HG03460 (cell line): ENCODE results near the gene PPAT.

Experiments
- ATAC-seq: cut with Tn5 transposase; IDR thresholded peaks from one replicate; pipeline ENCODE4 v1.9.1; 2021; ENCODE audit not compliant: unreplicated experiment

The PPAT gene

DNA sequence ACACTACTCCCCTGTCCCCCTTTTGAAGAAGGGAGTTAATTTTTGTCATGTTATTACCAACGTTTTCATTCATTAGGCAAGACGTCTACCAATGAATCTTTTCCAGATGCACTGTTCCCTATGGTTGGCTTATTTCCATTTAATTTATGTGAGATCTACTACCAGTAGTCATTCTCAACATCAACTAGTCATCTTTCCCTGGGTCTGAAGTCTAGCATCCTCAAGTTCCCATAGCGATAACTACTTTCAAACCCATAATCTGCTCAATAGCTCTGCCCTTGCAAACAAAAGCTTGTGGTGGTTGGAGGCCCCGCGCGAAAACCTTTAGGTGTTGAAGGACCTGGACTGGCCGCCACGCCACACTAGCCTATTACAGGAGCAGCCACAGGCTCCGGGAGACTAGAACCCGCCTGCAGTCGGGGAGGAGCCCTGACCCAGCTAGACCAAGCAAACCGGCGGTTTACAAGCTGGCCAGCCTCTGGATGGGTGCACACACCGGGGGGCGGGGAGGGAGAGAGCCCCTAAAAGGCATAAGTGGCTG is 746 bp downstream of the PPAT start:
- peak; percentile 18 for ATAC-seq

- no peak for ATAC-seq
These were observed 2.1 kb downstream of the PPAT start for GRCh38 chr4:56433280-56433679.

- ATAC-seq = no peak
These were observed 5.2 kb downstream of the PPAT start for GRCh38 chr4:56430203-56430602.

DNA sequence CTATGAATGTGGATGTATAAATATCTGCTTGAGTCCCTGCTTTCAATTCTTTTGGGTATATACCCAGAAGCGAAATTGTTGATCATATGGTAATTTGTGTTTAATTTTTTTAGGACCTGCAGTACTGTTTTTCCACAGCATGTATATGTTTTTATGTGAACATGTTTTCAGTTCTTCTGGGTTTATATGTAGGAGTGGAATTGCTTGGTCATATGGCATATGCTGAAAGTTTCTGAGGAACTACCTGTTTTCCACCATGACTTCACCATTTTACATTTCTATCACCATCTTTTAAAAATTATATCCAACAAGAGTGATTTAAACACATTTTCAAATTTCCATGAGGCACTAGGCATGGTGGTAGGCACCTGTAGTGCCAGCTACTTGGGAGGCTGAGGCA is 8.2 kb downstream of the PPAT start:
- no peak for ATAC-seq

DNA sequence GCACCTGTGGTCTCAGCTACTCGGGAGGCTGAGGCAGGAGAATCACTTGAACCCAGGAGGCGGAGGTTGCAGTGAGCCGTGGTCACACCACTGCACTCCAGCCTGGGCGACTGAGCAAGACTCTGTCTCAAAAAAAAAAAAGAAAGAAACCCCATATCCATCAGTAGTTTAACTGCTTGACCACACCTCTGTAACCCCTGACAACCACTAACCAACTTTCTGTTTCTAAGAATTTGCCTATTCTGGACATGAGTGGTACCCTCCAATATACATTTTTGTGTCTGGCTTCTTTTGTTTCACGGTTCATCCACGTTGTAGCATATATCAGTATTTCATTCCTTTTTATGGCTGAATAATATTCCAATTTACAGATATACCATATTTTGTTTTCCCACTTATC is 9.1 kb downstream of the PPAT start:
- ATAC-seq = peak; percentile 78

GRCh38 chr4:56425518-56425917 is 9.9 kb downstream of the PPAT start:
- no peak for ATAC-seq

DNA sequence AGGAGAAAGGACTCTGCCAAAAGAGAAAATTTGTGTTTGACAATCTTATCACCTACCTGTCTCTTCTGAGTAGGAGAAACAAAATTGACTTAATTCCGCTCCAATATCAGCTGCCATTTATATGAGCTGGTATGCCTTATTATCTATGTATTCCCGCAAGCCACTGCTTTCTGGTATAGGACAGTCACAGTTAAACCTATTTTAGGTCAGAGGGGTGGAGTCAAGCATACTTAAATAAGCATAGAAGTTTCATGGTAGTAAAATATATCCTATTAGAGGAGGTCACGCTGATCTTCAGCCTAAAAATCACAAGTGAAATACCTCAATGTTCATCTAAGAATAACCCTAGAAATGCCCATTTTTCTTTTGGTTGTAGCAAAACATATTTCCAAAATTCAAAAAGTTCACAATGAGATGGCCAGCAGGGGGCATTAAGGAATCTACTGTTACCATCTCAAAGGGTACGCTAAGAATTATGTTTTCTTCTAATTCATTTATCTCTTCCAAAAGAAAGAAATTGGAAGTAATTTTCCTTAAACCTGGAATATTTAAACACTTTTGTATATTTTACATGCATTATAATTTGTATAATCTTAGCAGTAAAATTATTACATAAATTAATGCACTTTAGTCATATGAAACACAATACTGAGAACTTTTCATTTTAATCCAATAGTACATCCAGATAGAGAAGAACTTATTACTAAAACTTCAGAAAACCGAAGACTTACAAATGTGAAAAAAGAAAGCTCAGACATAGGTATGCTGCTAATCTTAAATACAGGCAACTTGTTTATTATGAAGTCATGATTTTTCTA is 10.5 kb downstream of the PPAT start:
- no peak for ATAC-seq

DNA sequence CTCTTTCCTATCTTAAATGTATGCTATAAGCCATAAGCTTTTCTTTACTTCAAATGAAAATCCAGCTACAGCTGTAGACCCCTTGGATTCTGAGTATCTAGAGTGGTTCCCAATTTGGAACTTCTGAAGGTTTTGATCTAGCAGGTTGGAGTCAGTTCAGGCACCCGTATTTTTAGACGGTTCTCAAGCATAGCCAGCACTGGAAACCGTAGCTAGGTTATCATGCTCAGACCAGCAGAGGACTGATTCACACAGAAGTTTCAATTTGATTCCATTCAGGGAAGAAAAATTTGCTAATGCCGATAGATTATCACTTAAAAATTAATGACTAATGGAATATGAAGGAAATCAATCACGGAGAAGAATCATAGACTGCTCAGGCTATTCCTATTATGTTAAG is 11.2 kb downstream of the PPAT start:
- ATAC-seq = no peak

GRCh38 chr4:56417396-56417795 is 18.0 kb downstream of the PPAT start:
- ATAC-seq = no peak

DNA sequence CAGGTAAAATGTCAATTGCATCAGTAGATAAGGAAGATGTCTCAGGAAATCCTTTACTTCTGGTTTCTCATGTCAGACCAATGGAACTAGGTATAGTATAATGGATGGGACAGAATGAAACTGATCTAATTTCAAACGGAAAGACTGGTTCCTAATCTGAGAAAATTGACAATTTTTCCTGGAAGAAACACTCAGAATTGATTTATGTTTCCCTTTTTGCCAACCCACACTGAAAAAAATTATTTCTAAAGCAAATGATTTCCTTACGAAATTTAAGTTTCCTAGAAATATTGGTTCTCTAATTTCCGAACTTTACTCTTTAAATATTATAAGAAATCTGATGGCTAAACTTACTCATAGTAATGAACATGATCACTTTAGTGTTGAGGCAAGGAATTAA is 19.1 kb downstream of the PPAT start:
- no peak for ATAC-seq

- no peak for ATAC-seq
These were observed 21.2 kb downstream of the PPAT start for GRCh38 chr4:56414135-56414670.

DNA sequence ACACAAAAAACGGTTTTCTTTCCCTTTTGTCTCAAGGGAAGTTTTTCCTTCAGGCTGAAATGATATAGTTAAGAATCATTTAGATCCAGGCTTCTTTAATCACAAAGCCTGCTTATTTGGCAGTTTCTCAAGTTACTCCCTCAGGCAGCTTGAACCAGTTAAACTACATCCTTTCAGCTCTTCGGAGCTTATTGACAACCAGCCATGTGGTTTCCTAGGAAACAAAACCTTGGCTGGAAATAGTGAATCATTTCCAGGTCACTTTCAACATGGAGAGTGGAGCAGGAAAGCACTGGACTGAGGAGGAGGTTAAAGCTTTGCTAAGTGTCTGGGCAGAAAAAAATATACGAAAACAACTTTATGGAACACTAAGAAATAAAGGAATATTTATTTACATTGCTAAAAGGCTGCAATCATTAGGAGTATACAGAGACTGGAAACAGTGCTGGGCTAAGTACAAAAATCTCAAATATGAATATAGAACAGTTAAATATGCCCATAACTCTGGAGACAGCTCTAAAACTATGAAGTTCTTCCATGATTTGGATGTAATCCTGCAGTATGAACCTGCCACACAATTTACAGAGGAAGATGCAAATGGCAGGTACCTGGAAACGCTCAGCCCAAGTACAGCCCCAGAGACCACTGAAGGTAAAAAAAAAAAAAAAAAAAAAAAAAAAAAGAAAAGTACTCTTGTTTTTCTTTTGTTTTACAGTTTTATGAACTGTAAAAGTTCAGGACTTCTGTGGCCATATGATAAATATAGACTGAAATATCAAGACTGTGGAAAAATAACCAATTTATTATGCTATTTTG is 25.0 kb downstream of the PPAT start:
- no peak for ATAC-seq

DNA sequence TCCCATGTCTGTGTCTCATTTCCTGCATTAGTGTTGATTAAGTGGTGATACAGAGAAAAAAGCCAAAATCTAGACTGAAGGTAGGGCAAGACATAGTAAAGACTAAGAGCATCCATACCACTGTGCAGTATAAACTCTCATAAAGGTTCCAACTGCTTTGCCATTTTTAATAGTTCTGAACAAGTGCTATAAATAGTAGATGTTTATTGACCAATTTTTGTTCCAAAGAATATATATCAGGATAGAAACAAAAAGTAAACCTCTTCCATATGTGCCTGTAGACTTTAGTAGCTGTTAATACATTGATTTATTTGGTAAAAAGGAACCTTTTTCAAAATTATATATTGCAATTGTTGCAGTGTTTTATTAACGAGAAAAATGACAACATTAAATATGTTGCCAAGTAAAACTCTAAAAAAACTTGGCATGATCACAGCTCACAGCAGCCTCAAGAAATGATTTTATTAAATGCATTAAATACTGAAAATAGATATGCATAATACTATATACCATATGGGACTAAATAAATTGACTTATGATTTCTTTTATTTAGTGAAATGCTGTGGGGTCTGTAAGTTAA is 25.8 kb downstream of the PPAT start:
- no peak for ATAC-seq

- no peak for ATAC-seq
These were observed 26.4 kb downstream of the PPAT start for GRCh38 chr4:56408978-56409377.

DNA sequence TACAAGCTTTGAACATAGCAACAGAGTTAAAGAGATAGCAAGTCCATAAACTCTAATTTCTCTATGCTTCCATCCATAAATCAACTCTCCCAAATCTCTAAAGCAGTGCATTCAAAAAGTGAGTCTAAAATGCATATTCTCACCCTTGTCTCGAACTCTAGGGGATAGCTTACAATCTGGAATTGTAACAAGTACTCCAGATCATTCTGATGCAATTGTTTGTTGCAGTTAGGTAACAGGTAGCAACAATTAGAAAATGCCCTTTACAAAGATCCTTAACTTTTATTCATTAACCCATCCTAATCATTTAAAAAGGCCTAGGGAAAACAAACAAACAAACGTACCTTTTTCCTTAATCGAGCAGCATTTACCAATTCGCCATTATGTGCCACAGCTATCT is 29.3 kb downstream of the PPAT start:
- no peak for ATAC-seq

GRCh38 chr4:56405016-56405415 is 30.4 kb downstream of the PPAT start:
- no peak for ATAC-seq

DNA sequence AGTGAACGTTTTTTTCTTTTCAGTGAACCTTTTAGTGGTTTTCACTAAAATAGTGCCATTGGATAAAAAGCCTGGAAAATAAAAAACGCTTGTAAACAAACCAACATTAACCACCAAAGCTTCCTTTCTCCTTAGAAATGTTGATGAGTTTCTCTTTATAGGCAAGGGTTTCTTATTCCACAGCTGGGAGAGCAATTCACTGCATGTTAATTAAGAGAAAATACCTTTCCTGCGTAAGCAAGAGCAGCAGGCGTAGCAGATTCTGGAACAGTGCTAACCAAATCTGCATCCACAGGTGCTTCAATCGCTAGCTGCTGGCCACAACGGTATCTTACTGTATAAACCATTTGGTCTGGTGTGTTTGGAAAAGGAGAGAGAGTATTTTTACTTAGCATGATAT is 34.9 kb downstream of the PPAT start:
- ATAC-seq = no peak

GRCh38 chr4:56391270-56391669 is 44.1 kb downstream of the PPAT start:
- no peak for ATAC-seq

- ATAC-seq = no peak
These were observed 45.9 kb downstream of the PPAT start for GRCh38 chr4:56389558-56389957.

DNA sequence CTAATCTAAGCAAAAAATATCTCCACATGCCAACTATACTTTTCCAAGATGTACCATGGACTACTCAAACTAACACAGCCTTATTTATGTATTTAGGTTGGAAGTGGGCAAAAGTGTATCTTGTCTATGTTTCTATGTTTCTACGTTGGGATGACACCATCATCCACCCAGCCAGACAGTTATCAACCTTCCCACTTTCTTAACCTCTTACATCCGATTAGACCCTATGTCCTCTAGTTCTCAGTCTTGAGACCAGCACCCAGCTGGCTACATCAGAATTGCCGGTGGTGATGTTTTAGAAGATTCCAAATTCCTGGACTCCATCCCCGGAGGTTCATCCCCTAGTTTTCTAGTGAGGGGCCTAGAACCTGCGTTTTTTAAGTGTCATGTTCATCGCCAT is 47.1 kb downstream of the PPAT start:
- no peak for ATAC-seq
